Mucosa of stomach (tissue), 1 donor: ENCODE results near the gene ABCA13.

ENCODE experiments used
- H3K27me3 ChIP-seq: one replicate; pipeline ENCODE4 v1.7.0; 2013; ENCODE audit warnings: mild to moderate bottlenecking, low read length; ENCODE audit not compliant: control insufficient read depth, insufficient read depth
- H3K36me3 ChIP-seq: one replicate; pipeline ENCODE4 v1.7.0; 2013; ENCODE audit warnings: low read length; ENCODE audit not compliant: control insufficient read depth, insufficient read depth
- H3K4me1 ChIP-seq: one replicate; pipeline ENCODE4 v1.7.0; 2013; ENCODE audit warnings: mild to moderate bottlenecking, low read length; ENCODE audit not compliant: control insufficient read depth, insufficient read depth
- H3K4me3 ChIP-seq: one replicate; pipeline ENCODE4 v1.7.0; 2013; ENCODE audit warnings: low read length
- H3K9ac ChIP-seq: one replicate; pipeline ENCODE4 v1.7.0; 2013; ENCODE audit warnings: mild to moderate bottlenecking, low read length, moderate library complexity
- H3K9me3 ChIP-seq: one replicate; pipeline ENCODE4 v1.7.0; 2013; ENCODE audit warnings: mild to moderate bottlenecking, low read length, moderate library complexity; ENCODE audit not compliant: control insufficient read depth
- donor health status: Pancreatic carcinoma.

The ABCA13 gene

DNA sequence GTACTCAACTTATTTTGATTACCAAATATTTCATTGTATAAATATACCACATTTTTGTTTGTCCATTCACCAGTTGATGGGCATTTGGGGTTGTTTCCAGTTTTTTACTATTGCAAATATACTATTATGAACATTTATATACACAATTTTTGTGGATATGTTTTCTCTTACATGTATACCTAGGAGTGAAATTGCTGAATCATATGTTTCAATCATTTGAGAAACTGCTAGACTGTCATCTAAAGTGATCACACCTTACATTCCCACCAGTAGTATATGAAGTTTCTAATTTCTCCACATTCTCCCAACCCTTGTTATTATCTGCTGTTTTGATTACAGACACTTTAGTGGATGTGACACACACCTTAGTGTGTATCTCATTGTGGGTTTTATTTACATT is 257.9 kb downstream of the ABCA13 start:
- Histone ChIP-seq H3K9ac (no peak overlapping the region), H3K36me3 (no peaks in the 10 kb centered on the region), H3K9me3 (no peaks in the 10 kb centered on the region), H3K27me3 (no peaks in the 10 kb centered on the region), H3K4me1 (no peaks in the 10 kb centered on the region), H3K4me3 (no peak overlapping the region)

DNA sequence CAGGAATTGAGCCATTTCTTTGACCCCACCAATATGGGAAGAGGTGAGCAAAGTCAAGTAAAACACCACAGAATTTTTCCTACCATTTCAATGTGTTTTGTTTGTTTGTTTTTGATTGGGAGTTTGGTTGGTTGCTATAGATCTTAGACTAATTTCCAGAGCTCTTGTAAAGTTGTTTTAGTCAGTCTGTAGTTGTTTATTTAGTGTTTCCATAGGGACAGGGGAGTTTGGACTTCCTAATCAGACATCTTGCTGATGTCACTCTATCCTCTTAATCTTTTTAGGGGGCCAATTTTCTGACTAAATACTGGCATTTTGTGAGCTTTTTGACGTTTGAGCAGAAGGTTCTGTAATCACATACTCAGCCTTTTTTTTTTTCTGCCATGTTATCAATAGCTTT is 266.9 kb downstream of the ABCA13 start:
- Histone ChIP-seq H3K27me3 (no peaks in the 10 kb centered on the region), H3K9me3 (no peaks in the 10 kb centered on the region), H3K36me3 (no peaks in the 10 kb centered on the region), H3K4me3 (no peak overlapping the region), H3K9ac (no peak overlapping the region), H3K4me1 (no peaks in the 10 kb centered on the region)

DNA sequence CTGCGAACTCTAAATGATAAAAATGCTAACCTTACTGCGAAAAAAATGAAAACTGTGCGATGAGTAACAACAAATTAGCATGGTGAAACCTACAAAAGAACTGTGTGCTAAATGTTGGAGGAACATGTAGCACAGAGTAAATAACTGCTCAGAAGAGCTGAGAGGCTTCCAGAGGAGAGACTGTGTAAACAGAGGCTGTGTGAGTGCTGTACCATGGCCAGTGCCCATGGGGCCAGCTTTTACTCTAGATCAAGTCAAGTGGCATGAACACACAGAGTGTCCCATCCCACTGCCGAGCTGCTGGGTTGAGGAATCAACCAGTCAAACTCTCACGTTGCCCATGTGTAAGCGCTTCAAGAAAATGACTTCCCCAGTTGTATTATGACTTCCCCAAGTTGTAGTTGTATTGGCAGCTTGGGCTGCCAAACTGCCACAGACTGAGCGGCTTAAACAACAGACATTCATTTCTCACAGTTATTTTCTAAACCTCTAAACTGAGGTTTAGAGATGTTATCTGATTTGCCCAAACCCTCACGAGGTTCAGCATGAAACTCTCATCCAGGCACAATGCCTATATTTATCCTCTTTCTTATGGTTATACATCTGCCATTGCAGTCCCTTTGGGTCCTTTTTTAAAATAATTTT is 270.7 kb downstream of the ABCA13 start:
- Histone ChIP-seq H3K36me3 (no peaks in the 10 kb centered on the region), H3K4me3 (no peak overlapping the region), H3K9ac (no peak overlapping the region), H3K9me3 (no peaks in the 10 kb centered on the region), H3K27me3 (no peaks in the 10 kb centered on the region), H3K4me1 (no peaks in the 10 kb centered on the region)

DNA sequence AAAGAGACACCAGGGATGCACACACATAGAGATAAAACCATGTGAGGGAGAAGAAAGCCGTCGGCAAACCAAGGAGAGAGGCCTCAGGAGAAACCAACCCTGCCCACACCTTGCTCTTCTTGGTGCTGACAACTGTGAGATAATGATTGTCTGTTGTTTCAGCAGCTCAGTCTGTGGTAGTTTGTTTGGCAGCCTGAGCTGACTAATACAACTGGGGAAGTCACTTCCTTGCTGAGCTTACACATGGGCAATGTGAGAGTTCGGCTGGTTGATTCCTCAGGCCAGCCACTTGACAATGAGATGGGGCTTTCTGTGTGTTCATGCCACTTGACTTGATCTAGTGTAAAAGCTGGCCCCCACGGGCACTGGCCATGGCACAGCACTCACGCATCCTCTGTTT is 271.8 kb downstream of the ABCA13 start:
- Histone ChIP-seq H3K4me3 (no peak overlapping the region), H3K4me1 (no peaks in the 10 kb centered on the region), H3K36me3 (no peaks in the 10 kb centered on the region), H3K9ac (no peak overlapping the region), H3K27me3 (no peaks in the 10 kb centered on the region), H3K9me3 (no peaks in the 10 kb centered on the region)

DNA sequence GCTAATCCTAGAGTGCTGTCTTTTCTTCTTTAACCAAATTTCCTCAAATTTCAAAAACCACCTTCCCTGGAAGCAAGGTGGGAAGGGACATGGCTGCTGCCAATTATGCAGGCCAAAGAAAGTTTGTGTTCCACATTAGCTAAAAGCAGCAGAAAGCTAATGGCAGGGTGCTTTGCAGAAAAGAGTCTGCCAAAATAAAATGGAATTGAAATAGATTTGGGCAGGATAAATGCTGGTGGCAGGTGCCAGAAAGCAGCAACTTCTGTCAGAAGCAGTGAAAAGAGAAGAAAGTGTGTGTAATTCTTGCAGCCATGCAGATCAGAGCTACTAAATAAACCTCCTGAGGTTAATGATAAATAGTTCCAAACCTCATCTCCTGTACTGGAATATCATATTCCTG is 275.5 kb downstream of the ABCA13 start:
- Histone ChIP-seq H3K27me3 (no peaks in the 10 kb centered on the region), H3K9ac (no peak overlapping the region), H3K36me3 (no peaks in the 10 kb centered on the region), H3K4me1 (no peaks in the 10 kb centered on the region), H3K9me3 (no peaks in the 10 kb centered on the region), H3K4me3 (no peak overlapping the region)

DNA sequence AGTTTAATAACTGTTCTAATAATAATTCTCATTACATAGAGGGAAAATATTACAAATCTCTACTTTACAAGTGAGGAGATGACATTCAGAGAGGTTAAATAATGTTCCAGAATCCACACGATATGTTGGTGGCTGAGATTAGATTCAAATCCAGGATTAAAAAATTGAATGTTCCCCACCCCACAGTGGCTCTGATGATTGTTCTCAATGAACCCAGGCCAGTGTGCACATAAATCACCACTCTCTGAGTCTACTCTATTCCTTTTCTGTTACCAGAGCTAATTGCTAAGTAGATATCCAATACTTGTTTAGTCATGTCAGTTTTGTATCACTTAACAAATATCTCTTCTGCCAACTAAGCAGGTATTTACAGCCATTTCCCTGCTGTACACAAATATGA is 281.0 kb downstream of the ABCA13 start:
- no peak overlapping the region for H3K9ac ChIP-seq
- no peaks in the 10 kb centered on the region for H3K9me3 ChIP-seq
- no peaks in the 10 kb centered on the region for H3K27me3 ChIP-seq
- no peaks in the 10 kb centered on the region for H3K4me1 ChIP-seq
- H3K36me3 ChIP-seq = no peaks in the 10 kb centered on the region
- H3K4me3 ChIP-seq = no peak overlapping the region

DNA sequence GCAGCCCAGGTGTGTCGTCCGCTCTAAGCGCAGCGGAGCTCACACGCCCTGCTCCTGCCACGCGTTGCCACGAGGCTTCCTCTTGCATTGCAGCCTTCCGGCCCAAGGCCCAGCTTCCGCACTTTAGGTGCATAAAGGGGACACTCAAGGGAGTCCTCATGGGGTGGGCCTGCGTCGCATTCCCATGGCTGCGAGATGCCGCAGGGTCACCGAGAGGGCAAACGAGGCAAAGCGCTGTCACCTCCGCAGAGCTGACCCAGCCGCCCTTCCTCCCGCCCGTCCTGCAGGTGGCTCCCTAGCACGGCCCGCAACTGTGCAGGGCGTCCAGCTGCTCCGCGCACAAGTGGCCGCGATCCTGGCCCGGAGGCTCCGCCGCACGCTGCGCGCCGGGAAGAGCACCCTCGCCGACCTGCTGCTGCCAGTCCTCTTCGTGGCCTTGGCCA is 283.5 kb downstream of the ABCA13 start:
- H3K36me3 ChIP-seq = no peaks in the 10 kb centered on the region
- H3K9ac ChIP-seq = no peak overlapping the region
- H3K4me3 ChIP-seq = no peak overlapping the region
- H3K27me3 ChIP-seq = no peaks in the 10 kb centered on the region
- H3K4me1 ChIP-seq = no peaks in the 10 kb centered on the region
- no peaks in the 10 kb centered on the region for H3K9me3 ChIP-seq

DNA sequence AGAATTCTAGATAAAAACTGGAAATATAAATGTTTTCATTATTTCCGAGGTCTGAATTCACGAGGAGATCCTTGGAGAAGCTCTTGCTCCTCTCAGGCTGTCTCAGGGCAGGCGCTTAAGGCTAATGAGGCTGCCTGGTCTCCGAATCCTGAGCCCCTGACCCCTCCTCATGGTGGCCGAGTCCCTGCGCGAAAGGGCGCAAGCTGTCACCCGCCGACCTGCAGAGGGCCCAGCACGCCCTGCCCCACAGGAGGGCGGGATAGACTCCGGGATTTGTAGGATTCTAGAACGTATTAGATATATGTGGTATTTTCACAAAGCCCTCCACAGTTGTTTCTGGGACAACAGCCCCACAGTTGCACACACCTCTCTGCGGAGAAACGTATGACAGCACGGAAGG is 284.1 kb downstream of the ABCA13 start:
- H3K4me3 ChIP-seq = no peak overlapping the region
- no peaks in the 10 kb centered on the region for H3K4me1 ChIP-seq
- no peaks in the 10 kb centered on the region for H3K36me3 ChIP-seq
- H3K27me3 ChIP-seq = no peaks in the 10 kb centered on the region
- H3K9ac ChIP-seq = no peak overlapping the region
- H3K9me3 ChIP-seq = no peaks in the 10 kb centered on the region

DNA sequence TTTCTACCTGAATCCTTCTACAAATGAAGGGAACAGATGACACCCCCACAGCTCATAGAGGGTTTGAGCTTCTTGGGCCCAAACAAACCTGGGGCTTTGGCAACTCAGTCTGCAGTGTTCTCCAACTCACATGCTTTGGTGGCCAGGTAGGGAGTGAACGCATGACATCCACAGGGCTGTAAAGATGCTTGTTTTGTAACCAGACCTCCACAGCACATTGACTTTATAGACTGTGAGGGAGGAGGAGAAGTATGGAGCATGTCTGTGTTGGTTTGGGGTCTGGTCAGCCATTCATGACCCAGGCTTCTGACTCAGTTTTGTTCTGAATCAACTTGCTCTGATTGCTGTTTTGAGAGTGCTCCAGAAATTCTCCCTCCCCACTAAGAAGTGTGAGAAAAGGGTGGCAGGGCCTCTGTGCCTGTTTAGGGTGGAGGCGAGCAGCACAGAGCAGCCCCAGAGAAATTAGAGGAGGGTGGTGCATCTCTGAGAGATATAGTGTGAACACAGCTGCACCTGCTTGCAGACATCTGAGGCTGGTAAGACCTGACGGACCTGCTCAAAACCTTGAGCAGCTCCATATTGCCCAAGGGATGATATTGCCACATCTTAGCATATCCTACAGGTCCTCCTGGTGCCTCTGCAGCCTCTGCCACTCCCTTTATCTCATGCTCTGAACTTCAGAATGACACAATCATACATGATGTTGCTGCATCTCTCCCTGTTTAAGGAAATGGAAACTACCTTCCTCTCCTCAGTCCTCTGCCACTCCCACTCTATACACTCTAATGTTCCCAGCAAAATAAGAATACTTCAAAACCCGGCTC is 287.7 kb downstream of the ABCA13 start:
- no peaks in the 10 kb centered on the region for H3K36me3 ChIP-seq
- H3K9ac ChIP-seq = no peak overlapping the region
- no peaks in the 10 kb centered on the region for H3K9me3 ChIP-seq
- H3K4me1 ChIP-seq = no peaks in the 10 kb centered on the region
- no peaks in the 10 kb centered on the region for H3K27me3 ChIP-seq
- H3K4me3 ChIP-seq = no peak overlapping the region

DNA sequence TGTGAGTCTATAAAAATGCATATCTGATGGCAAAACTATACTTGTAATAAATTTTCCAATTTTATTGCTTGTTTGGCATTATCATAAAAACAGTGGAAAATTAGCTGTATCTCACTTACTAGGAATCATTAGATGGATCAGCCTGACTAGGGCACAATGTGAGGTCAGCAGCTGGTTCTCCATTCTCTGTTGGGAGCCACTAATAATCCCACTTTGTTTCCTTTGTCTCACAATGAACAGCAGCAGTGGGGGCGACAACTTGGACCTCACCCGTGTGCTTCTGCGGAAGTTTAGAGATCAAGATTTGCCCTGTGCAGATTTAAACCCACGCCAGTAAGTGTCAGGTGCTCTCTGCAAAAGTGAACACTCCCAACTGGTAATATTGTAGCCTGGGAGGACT is 295.5 kb downstream of the ABCA13 start:
- Histone ChIP-seq H3K4me3 (no peak overlapping the region), H3K27me3 (no peaks in the 10 kb centered on the region), H3K9me3 (no peaks in the 10 kb centered on the region), H3K36me3 (no peaks in the 10 kb centered on the region), H3K4me1 (no peaks in the 10 kb centered on the region), H3K9ac (no peak overlapping the region)

DNA sequence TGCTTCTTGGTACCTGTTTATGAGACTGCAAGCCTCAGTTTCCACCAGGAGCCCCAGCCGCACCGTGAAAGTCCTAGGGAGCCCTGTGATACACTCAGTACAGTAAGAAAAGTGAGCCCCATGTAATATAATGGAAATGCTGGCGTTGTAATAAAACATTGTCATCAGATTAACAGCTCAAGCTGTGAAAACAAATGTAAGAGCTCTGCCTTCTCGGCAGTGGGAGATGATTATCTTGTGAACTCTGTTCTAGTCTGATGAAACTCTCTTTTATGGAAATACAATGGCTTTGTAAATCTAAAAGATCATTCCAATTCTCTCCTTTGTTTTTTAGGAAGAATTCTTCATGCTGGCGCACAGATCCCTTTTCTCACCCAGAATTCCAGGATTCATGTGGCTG is 299.9 kb downstream of the ABCA13 start:
- no peaks in the 10 kb centered on the region for H3K9me3 ChIP-seq
- no peaks in the 10 kb centered on the region for H3K36me3 ChIP-seq
- no peaks in the 10 kb centered on the region for H3K27me3 ChIP-seq
- no peaks in the 10 kb centered on the region for H3K4me1 ChIP-seq
- H3K4me3 ChIP-seq = no peak overlapping the region
- H3K9ac ChIP-seq = no peak overlapping the region

DNA sequence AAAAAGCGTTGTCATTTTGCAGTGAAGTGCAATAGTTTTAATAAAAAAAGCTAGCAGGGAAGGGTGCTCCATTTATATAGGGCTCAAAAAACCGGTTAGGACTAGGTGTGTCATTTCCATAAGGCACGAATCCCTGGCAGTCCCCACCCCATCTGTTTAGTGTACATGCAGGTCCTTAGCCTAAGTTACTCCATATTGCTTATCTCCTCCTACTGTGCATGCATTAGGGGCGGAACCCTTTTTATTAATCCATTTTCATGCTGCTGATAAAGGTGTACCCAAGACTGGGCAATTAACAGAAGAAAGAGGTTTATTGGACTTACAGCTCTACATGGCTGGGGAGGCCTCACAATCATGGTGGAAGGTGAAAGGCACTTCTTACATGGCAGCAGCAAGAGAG is 301.4 kb downstream of the ABCA13 start:
- no peak overlapping the region for H3K9ac ChIP-seq
- no peak overlapping the region for H3K4me3 ChIP-seq
- H3K27me3 ChIP-seq = no peaks in the 10 kb centered on the region
- H3K36me3 ChIP-seq = no peaks in the 10 kb centered on the region
- H3K9me3 ChIP-seq = no peaks in the 10 kb centered on the region
- H3K4me1 ChIP-seq = no peaks in the 10 kb centered on the region
